HepG2 (cell line): ENCODE measurements around the gene AFDN. TPM values are rescaled to one million over a fixed set of nuclear protein-coding genes. Genes with fewer than 3 reads are reported as not detected.
A peak's percentile ranks its signal among the peaks of the same experiment; 100 is the strongest.

Experiments
- FOXO4 ChIP-seq: sonication (generic); formaldehyde crosslinking; conservative IDR thresholded peaks from 2 replicates; pipeline ENCODE4 v1.8.1; 2023; ENCODE audit warnings: missing genetic modification reagents
- HNRNPK ChIP-seq: fragments of 200-400 bp; formaldehyde crosslinking; IDR thresholded peaks from 2 replicates; pipeline ENCODE4 v1.6.1; 2018; ENCODE audit warnings: low read length, low read depth, moderate library complexity, mild to moderate bottlenecking; ENCODE audit not compliant: poor library complexity, severe bottlenecking
- KDM5A ChIP-seq: fragments of 200-600 bp; sonication (generic); IDR thresholded peaks from 2 replicates; pipeline ENCODE4 v1.7.0; 2018; ENCODE audit warnings: antibody characterized with exemption, mild to moderate bottlenecking, low read length, borderline replicate concordance
- LRRFIP1 ChIP-seq: sonication (generic); formaldehyde crosslinking; conservative IDR thresholded peaks from 2 replicates; pipeline ENCODE4 v1.4.0; 2020; ENCODE audit warnings: missing genetic modification reagents
- MLX ChIP-seq: IDR thresholded peaks from 2 replicates; pipeline ENCODE4 v1.6.1; 2016
- NFIC ChIP-seq: IDR thresholded peaks from 2 replicates; pipeline ENCODE4 v1.6.1; 2012; ENCODE audit warnings: mild to moderate bottlenecking, low read length, inconsistent platforms
- POLR2AphosphoS5 ChIP-seq: IDR thresholded peaks from 2 replicates; pipeline ENCODE4 v1.6.1; 2012; ENCODE audit warnings: low read depth, low read length
- PRMT3 ChIP-seq: sonication (generic); formaldehyde crosslinking; IDR thresholded peaks from 2 replicates; pipeline ENCODE4 v1.8.1; 2022; ENCODE audit warnings: low read depth, mild to moderate bottlenecking, moderate library complexity, missing genetic modification reagents, borderline replicate concordance
- REPIN1 ChIP-seq: sonication (generic); formaldehyde crosslinking; IDR thresholded peaks from 2 replicates; pipeline ENCODE4 v1.8.0; 2022; ENCODE audit warnings: missing genetic modification reagents, low read depth, mild to moderate bottlenecking, borderline replicate concordance
- SMAD1 ChIP-seq: sonication (generic); formaldehyde crosslinking; IDR thresholded peaks from 2 replicates; pipeline ENCODE4 v1.4.0; 2020; ENCODE audit warnings: missing genetic modification reagents, low read depth, mild to moderate bottlenecking, borderline replicate concordance
- SMAD9 ChIP-seq: sonication (generic); formaldehyde crosslinking; IDR thresholded peaks from 2 replicates; pipeline ENCODE4 v1.5.1; 2020; ENCODE audit warnings: mild to moderate bottlenecking, missing genetic modification reagents
- SMARCC2 ChIP-seq: fragments of 450-650 bp; IDR thresholded peaks from 2 replicates; pipeline ENCODE4 v1.6.1; 2017; ENCODE audit warnings: antibody characterized with exemption, mild to moderate bottlenecking
- SNAPC5 ChIP-seq: sonication (generic); formaldehyde crosslinking; IDR thresholded peaks from 2 replicates; pipeline ENCODE4 v1.8.1; 2023; ENCODE audit warnings: mild to moderate bottlenecking, missing genetic modification reagents, borderline replicate concordance
- SP4 ChIP-seq: sonication (generic); formaldehyde crosslinking; IDR thresholded peaks from 2 replicates; pipeline ENCODE4 v1.8.1; 2023; ENCODE audit warnings: mild to moderate bottlenecking, missing genetic modification reagents
- STAT5B ChIP-seq: sonication (generic); formaldehyde crosslinking; IDR thresholded peaks from 2 replicates; pipeline ENCODE4 v1.4.0; 2020; ENCODE audit warnings: missing genetic modification reagents
- TOE1 ChIP-seq: sonication (generic); formaldehyde crosslinking; IDR thresholded peaks from 2 replicates; pipeline ENCODE4 v1.4.0; 2020; ENCODE audit warnings: mild to moderate bottlenecking, missing genetic modification reagents
- ZBTB7B ChIP-seq: sonication (generic); formaldehyde crosslinking; IDR thresholded peaks from 2 replicates; pipeline ENCODE4 v1.4.0; 2020; ENCODE audit warnings: missing genetic modification reagents
- ZNF138 ChIP-seq: sonication (generic); formaldehyde crosslinking; IDR thresholded peaks from 2 replicates; pipeline ENCODE4 v1.5.0; 2020; ENCODE audit warnings: mild to moderate bottlenecking, low read depth, missing genetic modification reagents
- ZNF260 ChIP-seq: sonication (generic); formaldehyde crosslinking; IDR thresholded peaks from 2 replicates; pipeline ENCODE4 v1.4.0; 2020; ENCODE audit warnings: missing genetic modification reagents, low read depth, mild to moderate bottlenecking, borderline replicate concordance
- ZNF326 ChIP-seq: sonication (generic); formaldehyde crosslinking; IDR thresholded peaks from 2 replicates; pipeline ENCODE4 v1.4.0; 2020; ENCODE audit warnings: missing genetic modification reagents, borderline replicate concordance
- ZNF331 ChIP-seq: sonication (generic); formaldehyde crosslinking; IDR thresholded peaks from 2 replicates; pipeline ENCODE4 v1.4.0; 2020; ENCODE audit warnings: missing genetic modification reagents
- ZNF441 ChIP-seq: sonication (generic); formaldehyde crosslinking; IDR thresholded peaks from 2 replicates; pipeline ENCODE4 v1.7.0; 2021; ENCODE audit warnings: missing genetic modification reagents, borderline replicate concordance
- ZNF564 ChIP-seq: sonication (generic); formaldehyde crosslinking; IDR thresholded peaks from 2 replicates; pipeline ENCODE4 v1.8.1; 2023; ENCODE audit warnings: mild to moderate bottlenecking, missing genetic modification reagents
- ZNF605 ChIP-seq: sonication (generic); formaldehyde crosslinking; IDR thresholded peaks from 2 replicates; pipeline ENCODE4 v1.8.0; 2022; ENCODE audit warnings: mild to moderate bottlenecking, missing genetic modification reagents
- ZNF703 ChIP-seq: sonication (generic); formaldehyde crosslinking; IDR thresholded peaks from 2 replicates; pipeline ENCODE4 v1.5.1; 2020; ENCODE audit warnings: missing genetic modification reagents, mild to moderate bottlenecking, moderate library complexity, borderline replicate concordance
- ZNF883 ChIP-seq: sonication (generic); formaldehyde crosslinking; IDR thresholded peaks from 2 replicates; pipeline ENCODE4 v1.5.1; 2020; ENCODE audit warnings: mild to moderate bottlenecking, missing genetic modification reagents; ENCODE audit errors: not compliant biosample characterization
- ZSCAN29 ChIP-seq: sonication (generic); formaldehyde crosslinking; conservative IDR thresholded peaks from 2 replicates; pipeline ENCODE4 v1.4.0; 2020; ENCODE audit warnings: mild to moderate bottlenecking, missing genetic modification reagents
- polyA plus RNA-seq, 8 experiments: library from polyadenylated mRNA; depleted of rRNA in 3 of 8; stranded (reverse) in 7 of 8; unstranded in 1 of 8; fragments of >200 nt; fragmentation: Illumina TruSeq in 4 of 8; extraction: Trizol in 4 of 8; gene quantifications; 2 replicates each; pipeline versions ENCODE4 v1.2.1 to v1.2.3, GENCODE V29; 2011 to 2016; ENCODE audit warnings: low read depth in 4 of 8, missing spikeins in 1 of 8, mixed read lengths in 1 of 8; ENCODE audit not compliant: insufficient read depth in 1 of 8
- total RNA-seq, 5 experiments: library from RNA; depleted of rRNA; stranded (reverse); fragments of >200 nt; fragmentation: Illumina TruSeq; extraction: Trizol; gene quantifications; 2 replicates each; pipeline ENCODE4 v1.2.3, GENCODE V29; 2016; ENCODE audit warnings: low read depth in 1 of 5

Gene AFDN
- total and polyA plus RNA-seq, 2 of the 13 experiments (the other 11 are each of a cell fraction or from before 2014, with no cell fraction given) = 136 to 151 TPM

- TF ChIP-seq ZNF326 (CRISPR knock-in tag) = no peak
- TF ChIP-seq POLR2AphosphoS5 = peak; percentile 56; the same call in 1 of the 2 replicates
- TF ChIP-seq SMAD1 (CRISPR knock-in tag) = no peak
- no peak for TF ChIP-seq SP4
- TF ChIP-seq KDM5A = peak; percentile 12; the same call in 1 of the 2 replicates
- TF ChIP-seq HNRNPK = no peak
- no peak for TF ChIP-seq PRMT3
- no peak for TF ChIP-seq ZNF703 (CRISPR knock-in tag)
- TF ChIP-seq ZNF883 (CRISPR knock-in tag) = no peak
- TF ChIP-seq ZNF260 = no peak
- no peak for TF ChIP-seq FOXO4 (CRISPR knock-in tag)
- TF ChIP-seq ZNF605 (CRISPR knock-in tag) = peak; percentile 24; the same call in 1 of the 2 replicates
- TF ChIP-seq LRRFIP1 (CRISPR knock-in tag) = no peak
- TF ChIP-seq SMARCC2 = no peak
- TF ChIP-seq NFIC = peak; percentile 68
- TF ChIP-seq ZSCAN29 (CRISPR knock-in tag) = peak; percentile 94
- TF ChIP-seq SMAD9 = no peak
- no peak for TF ChIP-seq SNAPC5 (CRISPR knock-in tag)
- TF ChIP-seq MLX (CRISPR knock-in tag) = no peak
- no peak for TF ChIP-seq ZNF138
- TF ChIP-seq ZBTB7B (CRISPR knock-in tag) = peak; percentile 83
- no peak for TF ChIP-seq STAT5B (CRISPR knock-in tag)
- no peak for TF ChIP-seq ZNF564 (CRISPR knock-in tag)
- TF ChIP-seq TOE1 = no peak
- TF ChIP-seq REPIN1 (CRISPR knock-in tag) = no peak
- TF ChIP-seq ZNF441 (CRISPR knock-in tag) = peak; percentile 62; the same call in 1 of the 2 replicates
- TF ChIP-seq ZNF331 (CRISPR knock-in tag) = peak; percentile 48; the same call in 1 of the 2 replicates
Observed at GRCh38 chr6:167932468-167933276, 106.0 kb downstream of the AFDN start (continued).
